NCI-H1048 (cell line): ENCODE results near the gene CDR2.

ENCODE experiments used
- DNase-seq: peaks from one replicate; lab custom pipeline; 2025; lab: John Stamatoyannopoulos, UW

CDR2 gene

DNA sequence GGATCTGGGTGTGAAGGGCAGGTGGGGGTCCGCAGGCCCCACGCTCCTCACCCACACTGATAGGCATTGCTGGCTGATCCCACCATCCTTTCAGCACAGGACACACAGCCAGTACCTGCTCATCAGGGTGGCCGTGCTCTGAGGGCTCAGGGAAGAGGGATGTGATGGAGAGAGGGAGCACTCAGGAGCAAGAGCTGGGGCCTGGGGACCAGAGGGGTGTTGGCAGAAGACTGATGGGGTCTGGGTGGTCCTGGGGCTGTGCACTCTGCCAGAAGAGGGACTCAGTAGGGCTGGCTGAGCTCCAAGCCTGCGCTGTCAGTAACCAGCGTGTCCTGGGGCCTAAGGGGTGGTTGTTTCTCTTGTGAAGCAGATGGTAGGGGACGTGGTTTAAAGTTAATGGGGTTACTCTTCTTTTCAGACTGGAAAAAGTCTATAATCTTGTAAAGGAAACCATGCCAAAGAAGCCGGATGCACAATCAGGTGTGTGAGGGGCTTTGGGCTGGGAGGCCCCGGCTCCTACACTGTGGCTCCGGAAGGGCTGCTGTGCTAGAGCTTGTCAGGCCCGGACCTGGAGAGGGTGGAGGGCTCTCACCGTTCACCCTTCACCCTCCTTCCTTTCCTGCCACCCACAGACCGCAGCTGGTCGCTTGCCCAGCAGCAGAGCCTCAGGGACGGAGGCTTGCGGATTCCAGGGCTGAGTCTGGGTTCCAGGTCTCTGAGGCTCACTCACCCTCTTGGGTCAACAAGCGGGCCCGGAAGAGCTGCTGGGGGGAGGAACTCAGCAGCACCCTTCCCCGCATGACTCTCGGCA is 49.4 kb downstream of the CDR2 start:
- DNase-seq: no peak

- DNase-seq: no peak
These were observed 50.2 kb downstream of the CDR2 start for GRCh38 chr16:22323959-22324786.

GRCh38 chr16:22323173-22323958 is 51.1 kb downstream of the CDR2 start:
- DNase-seq: no peak

DNA sequence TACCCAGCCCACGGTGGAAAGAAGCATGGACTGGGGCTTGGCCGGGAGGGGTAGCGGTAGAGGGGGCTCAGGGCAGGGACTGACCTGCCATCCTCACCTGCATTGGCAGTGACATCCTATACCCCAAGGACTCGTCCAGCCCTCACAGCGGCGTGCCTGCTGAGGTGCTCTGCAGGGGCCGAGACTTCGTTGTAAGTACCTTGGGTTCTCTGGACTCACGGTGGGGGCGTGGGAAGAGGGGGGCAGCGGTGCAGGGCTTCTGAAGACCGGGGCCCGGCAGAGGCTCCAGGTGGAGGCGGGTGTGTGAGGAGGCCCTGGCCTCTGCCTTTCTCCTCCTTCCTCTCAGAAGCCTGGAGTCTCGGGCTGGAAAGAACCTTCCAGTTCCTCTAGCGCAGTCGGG is 51.7 kb downstream of the CDR2 start:
- DNase-seq: no peak

DNA sequence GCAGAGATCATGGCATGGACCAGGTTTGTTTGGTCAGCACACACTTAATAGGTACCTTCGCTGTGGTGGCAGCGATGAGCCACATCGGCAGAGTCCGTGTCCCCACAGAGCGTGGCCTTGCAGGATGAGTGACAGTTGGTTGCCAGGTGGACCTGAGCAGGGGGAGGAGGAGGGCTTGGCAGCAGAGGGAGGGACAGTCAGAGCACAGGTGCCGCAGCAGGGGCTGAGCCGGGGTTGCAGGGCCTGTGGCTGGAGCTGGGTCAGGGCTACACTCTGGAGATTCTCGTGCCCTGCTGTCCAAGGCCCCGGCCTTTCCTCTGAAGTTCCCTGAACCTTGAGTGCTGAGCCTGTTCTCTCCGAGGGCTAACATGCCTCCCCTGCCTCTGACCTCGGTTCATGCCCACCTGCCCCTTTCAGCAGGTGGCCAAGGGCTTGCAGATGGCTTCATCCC is 52.4 kb downstream of the CDR2 start:
- DNase-seq: no peak

DNA sequence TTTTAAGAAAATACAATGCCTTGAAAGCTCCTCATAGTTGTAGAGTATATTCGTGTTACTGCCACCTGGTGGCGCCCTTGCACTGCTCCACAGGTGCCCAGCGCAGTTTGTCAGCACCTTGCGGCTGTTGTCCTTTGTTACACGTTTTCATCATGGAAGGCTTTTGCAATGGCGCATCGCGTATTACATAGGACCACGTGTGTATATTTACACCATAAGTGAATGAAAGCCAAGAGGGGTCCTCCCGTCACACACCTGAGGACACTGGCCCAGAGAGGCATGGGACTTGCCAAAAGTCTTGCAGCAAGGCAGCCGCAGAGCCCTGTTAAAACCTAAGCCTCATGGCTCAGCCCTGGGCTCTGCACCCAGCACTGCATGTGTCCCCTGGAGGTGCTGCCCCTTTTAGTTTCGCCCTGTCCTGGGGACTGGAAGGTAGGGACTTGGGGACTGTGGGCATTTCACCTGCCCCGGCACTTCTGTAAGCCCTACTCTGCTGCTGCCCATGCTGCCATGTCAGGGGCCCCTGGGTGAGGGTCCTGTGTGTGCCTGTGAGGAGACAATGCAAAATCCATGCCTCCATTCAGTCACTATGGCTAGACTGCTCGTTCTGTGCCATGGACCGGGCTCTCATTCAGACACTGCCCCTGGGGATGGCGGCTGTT is 52.9 kb downstream of the CDR2 start:
- DNase-seq: no peak

DNA sequence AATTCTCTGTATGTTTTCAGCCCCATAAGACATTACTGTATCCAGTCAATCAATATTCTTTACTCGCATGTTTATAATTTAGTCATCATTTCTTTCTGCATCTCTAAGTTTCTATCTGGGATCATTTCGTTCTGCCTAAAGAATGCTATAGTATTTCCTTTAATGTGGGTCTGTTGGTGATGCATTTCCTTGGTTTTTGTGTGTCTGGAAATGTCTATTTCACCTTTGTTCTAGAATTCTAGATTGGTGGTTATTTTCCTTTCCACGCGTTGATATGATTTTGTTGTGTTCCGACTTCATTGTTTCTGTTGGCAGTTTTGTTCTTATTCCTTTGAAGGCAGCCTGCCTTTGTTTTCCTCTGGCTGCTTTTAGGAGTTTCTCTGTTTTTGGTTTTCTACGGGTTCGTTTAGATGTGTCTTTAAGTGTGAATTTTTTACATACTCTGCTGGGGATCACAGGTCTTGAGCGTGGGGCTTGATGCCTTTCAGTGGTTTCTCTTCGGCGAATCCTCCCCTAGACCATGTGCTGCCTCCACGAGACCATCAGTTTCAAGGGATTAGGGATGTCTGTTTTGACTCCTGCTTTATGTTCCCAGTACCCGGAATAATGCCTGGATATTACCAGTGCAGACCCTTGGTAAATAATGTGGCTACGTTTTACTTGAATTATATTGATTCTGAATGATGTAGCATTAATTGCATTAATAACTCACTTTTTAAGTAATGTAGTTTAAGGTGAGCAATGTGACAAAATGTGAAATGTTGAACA is 53.7 kb downstream of the CDR2 start:
- no peak for DNase-seq

DNA sequence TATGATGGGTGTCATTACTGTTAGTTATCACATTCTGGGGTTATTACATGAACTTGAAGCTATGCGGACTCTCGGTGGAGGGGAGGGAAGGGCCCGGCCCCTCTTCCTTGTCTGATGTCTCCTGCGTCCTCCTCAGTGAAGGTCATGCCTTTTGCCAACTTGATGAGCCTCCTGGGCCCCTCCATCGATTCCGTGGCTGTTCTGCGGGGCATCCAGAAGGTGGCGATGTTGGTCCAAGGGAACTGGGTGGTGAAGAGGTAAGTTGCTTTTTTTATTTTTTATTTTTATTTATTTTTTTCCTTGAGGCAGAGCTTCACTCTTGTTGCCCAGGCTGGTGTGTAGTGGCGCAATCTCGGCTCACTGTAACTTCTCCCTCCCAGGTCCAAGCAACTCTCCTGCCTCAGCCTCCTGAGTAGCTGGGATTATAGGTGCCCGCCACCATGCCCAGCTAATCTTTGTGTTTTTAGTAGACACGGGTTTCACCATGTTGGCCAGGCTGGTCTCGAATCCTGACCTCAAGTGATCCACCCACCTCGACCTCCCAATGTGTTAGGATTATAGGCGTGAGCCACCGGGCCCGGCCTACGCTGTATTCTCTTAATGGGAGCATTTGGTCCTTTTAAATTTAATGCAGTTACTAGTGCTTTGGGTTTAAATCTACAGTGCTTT is 55.6 kb downstream of the CDR2 start:
- no peak for DNase-seq

DNA sequence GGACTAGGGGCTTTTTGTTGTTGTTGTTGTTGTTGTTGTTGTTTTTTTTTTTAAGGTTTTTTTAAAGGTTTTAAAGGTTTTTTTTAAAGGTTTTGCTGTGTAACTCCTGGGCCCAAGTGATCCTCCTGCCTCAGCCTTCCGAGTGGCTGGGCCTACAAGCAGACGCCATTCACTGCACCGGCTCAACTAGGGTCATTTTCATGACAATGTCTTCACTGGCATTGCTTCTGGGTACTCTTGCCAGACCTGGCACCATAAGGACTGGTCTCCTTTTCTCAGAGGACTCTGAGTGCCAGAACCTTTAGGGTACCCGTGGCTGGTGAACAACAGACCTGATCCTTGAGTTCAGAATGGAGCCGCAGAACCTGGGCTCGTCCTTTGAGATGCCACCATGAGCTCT is 56.8 kb downstream of the CDR2 start:
- DNase-seq: no peak

GRCh38 chr16:22317001-22317530 is 57.4 kb downstream of the CDR2 start:
- DNase-seq: no peak

- no peak for DNase-seq
These were observed 58.0 kb downstream of the CDR2 start for GRCh38 chr16:22316411-22316811.

GRCh38 chr16:22315979-22316378 is 58.4 kb downstream of the CDR2 start:
- DNase-seq: no peak

DNA sequence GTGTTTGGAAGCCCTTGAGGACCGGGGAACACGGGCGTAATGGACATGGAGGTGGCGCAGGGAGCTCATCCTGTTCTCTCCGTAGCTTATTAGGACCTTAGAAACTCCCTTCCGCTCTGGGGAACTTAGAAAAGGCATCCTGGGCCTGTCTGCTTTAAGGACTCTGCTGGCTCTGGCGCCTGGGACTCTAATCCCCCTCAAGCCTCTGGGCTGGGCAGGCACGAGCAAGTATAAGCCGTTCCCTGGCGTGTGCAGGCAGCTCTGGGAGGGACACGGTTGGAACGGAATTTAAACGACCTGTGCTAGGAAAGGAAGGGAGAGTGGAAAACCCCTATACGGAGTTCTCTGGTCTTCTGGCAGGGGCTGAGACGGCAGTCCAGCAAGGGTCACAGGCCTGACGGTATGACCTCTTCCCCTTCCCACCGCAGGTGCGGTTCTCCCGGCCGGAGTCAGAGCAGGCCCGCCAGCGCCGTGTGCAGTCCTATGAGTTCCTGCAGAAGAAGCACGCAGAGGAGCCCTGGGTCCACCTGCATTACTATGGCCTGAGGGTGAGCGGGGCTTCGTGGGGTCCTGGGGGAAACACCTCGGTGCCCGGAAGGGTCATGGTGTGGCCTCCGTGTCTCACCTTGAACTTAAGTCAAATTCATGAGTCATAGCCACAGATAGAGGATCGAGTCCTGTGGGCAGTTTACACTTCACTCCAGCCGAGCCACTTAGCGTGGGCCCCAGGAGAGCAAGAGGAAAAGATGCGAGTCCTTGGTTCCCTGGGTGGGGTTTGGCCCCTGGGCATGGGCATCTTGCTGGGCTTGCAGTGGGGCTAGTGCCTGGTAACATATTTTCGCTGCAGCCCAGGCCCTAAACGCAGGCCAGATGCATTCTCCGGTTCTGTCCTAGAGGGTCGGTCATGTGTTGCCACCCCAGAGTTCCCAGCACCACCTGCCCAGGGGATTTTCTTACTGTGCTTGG is 59.5 kb downstream of the CDR2 start:
- DNase-seq: no peak

- DNase-seq: no peak
These were observed 60.4 kb downstream of the CDR2 start for GRCh38 chr16:22313876-22314470.

- no peak for DNase-seq
These were observed 61.3 kb downstream of the CDR2 start for GRCh38 chr16:22312897-22313781.

DNA sequence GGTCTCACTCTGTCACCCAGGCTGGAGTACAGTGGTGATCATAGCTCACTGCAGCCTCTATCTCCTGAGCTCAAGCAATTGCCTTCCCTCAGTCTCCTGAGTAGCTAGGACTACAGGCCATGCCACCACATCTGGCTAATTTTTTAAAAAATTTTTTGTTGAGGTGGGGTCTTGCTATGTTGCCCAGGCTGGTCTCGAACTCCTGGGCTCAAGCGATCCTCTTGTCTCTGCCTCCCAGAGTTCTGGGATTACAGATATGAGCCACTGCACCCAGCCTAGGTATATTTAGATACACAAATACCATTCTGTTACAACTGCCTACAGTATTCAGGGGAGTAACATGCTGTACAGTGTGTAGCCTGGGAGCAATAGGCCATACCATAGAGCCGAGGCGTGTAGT is 62.9 kb downstream of the CDR2 start:
- DNase-seq: no peak

- DNase-seq: no peak
These were observed 65.4 kb downstream of the CDR2 start for GRCh38 chr16:22308824-22309520.
